Adrenal gland (tissue), 12 donors: ENCODE results near the gene VSX1. TPM values are rescaled to one million over a fixed set of nuclear protein-coding genes. Genes with fewer than 3 reads are reported as not detected.

Experiments used
- DNase-seq, 7 donors: peaks; one replicate each; pipeline ENCODE4 v3.0.0-alpha.2; 2019 to 2020
- H3K27ac ChIP-seq, 5 donors: fragments of 200-600 bp; sonication (generic) in 4 of 5; 1 replicate in 3 of 5; 2 replicates in 2 of 5; pipeline versions ENCODE4 v1.5.1 to v1.8.0; 2016 to 2020; ENCODE audit warnings: mild to moderate bottlenecking in 1 of 5
- H3K27me3 ChIP-seq: fragments of 200-600 bp; 2 replicates; pipeline ENCODE4 v1.8.0; 2021
- H3K36me3 ChIP-seq, 2 donors: fragments of 200-600 bp; replicated peaks in 1 of 2; 1 replicate in 1 of 2; 2 replicates in 1 of 2; pipeline versions ENCODE4 v1.5.1 to v1.8.0; 2018 to 2022
- H3K4me1 ChIP-seq, 2 donors: fragments of 200-600 bp; replicated peaks in 1 of 2; 1 replicate in 1 of 2; 2 replicates in 1 of 2; pipeline versions ENCODE4 v1.5.1 to v1.8.0; 2018 to 2021
- H3K4me3 ChIP-seq, 4 donors: fragments of 200-600 bp; sonication (generic) in 3 of 4; one replicate each; pipeline ENCODE4 v1.5.1; 2016 to 2018
- H3K9me3 ChIP-seq, 3 donors: fragments of 200-600 bp; sonication (generic) in 1 of 3; replicated peaks in 1 of 3; 1 replicate in 2 of 3; 2 replicates in 1 of 3; pipeline versions ENCODE4 v1.5.1 to v1.8.0; 2016 to 2021
- POLR2A ChIP-seq, 2 donors: fragments of 450-650 bp; IDR thresholded peaks; one replicate each; pipeline ENCODE4 v1.6.1; 2017; ENCODE audit warnings: antibody characterized with exemption in 2 of 2, mild to moderate bottlenecking in 2 of 2, moderate library complexity in 1 of 2
- WGBS, 4 donors: extraction: QIAGEN DNeasy Blood & Tissue Kit in 2 of 4; methylation state at CpG; one replicate each; pipeline versions ENCODE4 v1.1.5 to v1.1.7; 2013 to 2017; 5-methylcytosine and 5-hydroxymethylcytosine counted together
- intact Hi-C, 2 donors: fragments of 100-400 bp; cut with DNase I; formaldehyde crosslinking; loops; one replicate each; pipeline versions ENCODE4 v1.14.1 to v1.15.0; 2022 to 2023
- polyA plus RNA-seq, 3 donors: library from polyadenylated mRNA; stranded (reverse); fragments of 200-250 nt in 2 of 3; fragments of 350-450 nt in 1 of 3; fragmentation: Illumina TruSeq in 1 of 3; extraction: RNeasy Lipid Tissue Mini Kit (QIAGEN cat#74804) in 1 of 3; gene quantifications; one replicate each; pipeline ENCODE4 v1.2.3, GENCODE V29; 2013 to 2014
- total RNA-seq, 9 donors: library from RNA; depleted of rRNA in 4 of 9; stranded (reverse); fragments of >200 nt in 4 of 9; fragments of 120-200 nt in 1 of 9; fragmentation: NEBNext Ultra II Directional in 1 of 9; extraction: Animal tissue kit (Norgen Biotek cat#: 25700) in 1 of 9; gene quantifications; one replicate each; pipeline versions ENCODE4 v1.1.0 to v1.2.4, GENCODE V29; 2013 to 2023
- TF ChIP-seq, protein P1 (sequence below), 6 experiments: fragments of 450-650 bp in 4 of 6; fragments of 200-600 bp in 2 of 6; sonication (generic) in 1 of 6; IDR thresholded peaks; 1 replicate in 5 of 6; 2 replicates in 1 of 6; pipeline versions ENCODE4 v1.5.1 to v1.8.0; 2016 to 2021; ENCODE audit warnings: antibody characterized with exemption in 6 of 6, mild to moderate bottlenecking in 2 of 6, moderate library complexity in 1 of 6
- donor health status: healthy with polysubstance abuse.
- donor health status: Bipolar disorder and iron deficiency.
- donor health status: DM: yes; HTN: yes; CAD: no.
- donor health status: DM: no; HTN: no; CAD: no.
- donor health status: DM: no; HTN: no; CAD: no.
- donor health status: DM: yes; HTN: yes; CAD: no.

VSX1 gene
- total and polyA plus RNA-seq, 12 donors, result 0.06 to 2.2 (median 0.52) TPM; not detected in 1

DNA sequence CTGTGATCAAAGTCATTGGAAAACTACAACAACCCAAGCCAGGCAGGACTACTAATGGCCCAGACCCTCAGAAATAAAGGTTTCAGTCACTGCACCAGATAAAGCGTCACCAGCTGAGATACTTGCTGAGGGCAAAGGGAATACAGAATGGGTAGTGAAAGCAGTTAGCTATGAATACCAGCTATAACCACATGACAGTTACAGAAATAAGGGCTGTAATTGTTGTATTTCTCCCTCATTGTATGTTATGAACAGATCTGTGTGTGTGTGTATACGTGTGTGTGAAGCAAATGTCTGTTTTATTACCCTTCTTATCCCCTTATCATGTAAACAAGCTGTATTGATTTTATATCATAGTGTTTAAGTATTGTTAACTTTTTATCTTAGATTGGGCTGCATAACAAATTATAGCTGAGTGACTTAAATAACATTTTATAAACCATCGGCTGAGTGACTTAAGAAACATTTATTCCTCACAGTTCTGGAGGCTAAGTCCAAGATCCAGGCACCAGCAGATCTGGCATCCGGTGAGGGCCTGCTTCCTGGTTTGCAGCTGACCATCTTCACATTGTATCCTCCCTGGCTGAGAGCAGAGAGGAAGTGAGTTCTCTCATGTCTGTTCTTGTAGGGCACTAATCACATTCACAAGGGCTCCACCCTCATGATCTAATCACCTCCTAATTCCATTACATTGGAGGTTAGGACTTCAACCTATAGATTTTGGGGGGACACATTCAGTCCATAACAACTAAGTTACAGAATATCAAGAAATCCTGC, 46.0 kb upstream of the VSX1 start:
- H3K27me3 ChIP-seq, result no peaks in the 10 kb centered on the region
- no peak overlapping the region for H3K4me3 ChIP-seq
- WGBS, 4 donors, result 83 to 93% (median 89%) methylated on average over 4 of the region's 4 CpGs
- no peaks in the 10 kb centered on the region for H3K9me3 ChIP-seq
- no peak overlapping the region for H3K27ac ChIP-seq
- no peak for DNase-seq
- no peaks in the 10 kb centered on the region for H3K36me3 ChIP-seq
- TF ChIP-seq POLR2A (IDR thresholded peaks at IDR 0.05), result no peak
- TF ChIP-seq, protein P1, sequence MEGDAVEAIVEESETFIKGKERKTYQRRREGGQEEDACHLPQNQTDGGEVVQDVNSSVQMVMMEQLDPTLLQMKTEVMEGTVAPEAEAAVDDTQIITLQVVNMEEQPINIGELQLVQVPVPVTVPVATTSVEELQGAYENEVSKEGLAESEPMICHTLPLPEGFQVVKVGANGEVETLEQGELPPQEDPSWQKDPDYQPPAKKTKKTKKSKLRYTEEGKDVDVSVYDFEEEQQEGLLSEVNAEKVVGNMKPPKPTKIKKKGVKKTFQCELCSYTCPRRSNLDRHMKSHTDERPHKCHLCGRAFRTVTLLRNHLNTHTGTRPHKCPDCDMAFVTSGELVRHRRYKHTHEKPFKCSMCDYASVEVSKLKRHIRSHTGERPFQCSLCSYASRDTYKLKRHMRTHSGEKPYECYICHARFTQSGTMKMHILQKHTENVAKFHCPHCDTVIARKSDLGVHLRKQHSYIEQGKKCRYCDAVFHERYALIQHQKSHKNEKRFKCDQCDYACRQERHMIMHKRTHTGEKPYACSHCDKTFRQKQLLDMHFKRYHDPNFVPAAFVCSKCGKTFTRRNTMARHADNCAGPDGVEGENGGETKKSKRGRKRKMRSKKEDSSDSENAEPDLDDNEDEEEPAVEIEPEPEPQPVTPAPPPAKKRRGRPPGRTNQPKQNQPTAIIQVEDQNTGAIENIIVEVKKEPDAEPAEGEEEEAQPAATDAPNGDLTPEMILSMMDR (IDR thresholded peaks at IDR 0.05), result no peak
- no peaks in the 10 kb centered on the region for H3K4me1 ChIP-seq
- intact Hi-C loops, result no loop called here

DNA sequence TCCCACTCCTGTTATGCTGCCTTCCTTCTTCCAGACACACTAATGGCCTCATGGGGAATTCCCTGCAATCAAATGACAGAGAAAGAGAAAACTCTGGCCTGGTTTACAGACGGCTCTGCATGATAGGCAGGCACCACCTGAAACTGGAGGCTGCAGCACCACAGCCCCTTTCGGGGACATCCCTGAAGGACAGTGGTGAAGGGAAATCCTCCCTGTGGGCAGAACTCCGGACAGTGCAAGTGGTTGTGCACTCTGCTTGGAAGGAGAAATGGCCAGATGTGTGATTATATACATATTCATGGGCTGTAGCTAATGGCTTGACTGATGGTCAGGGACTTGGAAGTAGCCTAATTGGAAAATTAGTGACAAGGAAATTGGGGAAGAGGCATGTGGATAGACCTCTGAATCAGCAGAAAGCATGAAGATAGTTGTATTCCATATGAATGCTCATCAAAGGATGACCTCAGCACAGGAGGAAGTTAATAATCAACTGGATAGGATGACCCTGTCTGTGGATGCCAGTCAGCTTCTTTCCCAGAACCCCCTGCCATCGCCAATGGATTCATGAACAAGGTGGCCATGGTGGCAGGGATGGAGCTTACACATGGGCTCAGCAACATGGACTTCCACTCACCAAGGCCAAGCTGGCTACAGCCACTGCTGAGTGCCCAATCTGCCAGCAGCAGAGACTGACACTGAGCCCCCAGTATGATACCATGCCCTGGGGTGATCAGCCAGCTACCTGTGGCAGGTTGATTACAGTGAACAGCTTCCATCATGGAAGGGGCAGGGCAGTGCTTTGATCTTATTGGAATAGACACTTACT, 44.5 kb upstream of the VSX1 start:
- no peak for DNase-seq
- no peaks in the 10 kb centered on the region for H3K36me3 ChIP-seq

DNA sequence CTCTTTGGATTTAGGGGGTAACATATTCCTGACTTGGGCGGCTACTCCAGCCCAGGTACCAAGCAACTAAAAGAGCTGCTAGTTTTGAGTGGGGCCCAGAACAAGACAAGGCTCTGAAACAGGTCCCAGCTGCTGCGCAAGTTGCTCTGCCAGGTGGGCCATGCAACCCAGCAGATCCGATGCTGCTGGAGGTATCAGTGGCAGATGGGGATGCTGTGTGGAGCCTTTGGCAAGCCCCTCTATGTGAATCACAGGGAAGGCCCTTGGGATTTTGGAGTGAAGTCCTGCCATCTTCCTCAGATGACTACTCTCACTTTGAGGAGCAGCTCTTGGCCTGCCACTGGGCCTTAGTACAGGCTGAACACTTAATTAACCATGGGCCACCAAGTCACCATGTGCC, 43.7 kb upstream of the VSX1 start:
- intact Hi-C loops, result no loop called here
- H3K9me3 ChIP-seq, result no peaks in the 10 kb centered on the region
- no peaks in the 10 kb centered on the region for H3K36me3 ChIP-seq
- no peak overlapping the region for H3K27ac ChIP-seq
- TF ChIP-seq, protein P1 (IDR thresholded peaks at IDR 0.05), result no peak
- no peak for TF ChIP-seq POLR2A (IDR thresholded peaks at IDR 0.05)
- no peaks in the 10 kb centered on the region for H3K27me3 ChIP-seq
- H3K4me3 ChIP-seq, result no peak overlapping the region
- 83 to 93% (median 88%) methylated on average over 3 of the region's 3 CpGs for WGBS, 4 donors
- DNase-seq, result no peak
- H3K4me1 ChIP-seq, result no peaks in the 10 kb centered on the region

More for the DNA sequence above, 44.5 kb upstream of the VSX1 start:
- Histone ChIP-seq H3K4me1 (no peaks in the 10 kb centered on the region), H3K9me3 (no peaks in the 10 kb centered on the region), H3K27me3 (no peaks in the 10 kb centered on the region), H3K4me3 (no peak overlapping the region), H3K27ac (no peak overlapping the region)
- WGBS, 4 donors, result 72 to 84% (median 83%) methylated on average over 4 of the region's 4 CpGs
- TF ChIP-seq POLR2A (IDR thresholded peaks at IDR 0.05), result no peak
- TF ChIP-seq, protein P1 (IDR thresholded peaks at IDR 0.05), result no peak
- intact Hi-C loops, result no loop called here

- WGBS, 4 donors, result 64 to 95% (median 87%) methylated on average over 2 of the region's 2 CpGs
- no peaks in the 10 kb centered on the region for H3K4me1 ChIP-seq
- H3K27me3 ChIP-seq, result peaks cover 4% of the 10 kb centered on the region
- intact Hi-C loops, result no loop called here
- H3K27ac ChIP-seq, result no peak overlapping the region
- no peaks in the 10 kb centered on the region for H3K36me3 ChIP-seq
- no peak overlapping the region for H3K4me3 ChIP-seq
- no peaks in the 10 kb centered on the region for H3K9me3 ChIP-seq
- DNase-seq, result no peak
- no peak for TF ChIP-seq POLR2A (IDR thresholded peaks at IDR 0.05)
- TF ChIP-seq, protein P1 (IDR thresholded peaks at IDR 0.05), result no peak
Observed at GRCh38 chr20:25120920-25121319, 39.0 kb upstream of the VSX1 start.
